ENCODE results near the gene TDRKH.

The TDRKH gene

GRCh38 chr1:151807131-151807530 is 16.8 kb upstream of the TDRKH start:
- H3K4me3 ChIP-seq (ENCODE audit: low read depth in 1 of 2, low read length in 2 of 2) = no peak overlapping the region
- no peak overlapping the region for H3K27ac ChIP-seq (ENCODE audit: low read length)
- H3K79me2 ChIP-seq (ENCODE audit: insufficient read depth, low read length) = no peaks in the 10 kb centered on the region
- H3K9ac ChIP-seq (ENCODE audit: low read depth, low read length) = no peak overlapping the region
- no peaks in the 10 kb centered on the region for H3K27me3 ChIP-seq (ENCODE audit: insufficient read depth, low read length, poor library complexity)
- no peaks in the 10 kb centered on the region for H4K20me1 ChIP-seq (ENCODE audit: insufficient read depth, low read length)
- H3K4me2 ChIP-seq (ENCODE audit: insufficient read depth, low read length) = no peak overlapping the region
- DNase-seq (no peak), ATAC-seq (ENCODE audit: insufficient read depth, low read depth) (no peak)
- H3K9me3 ChIP-seq (ENCODE audit: insufficient read depth, low read length, severe bottlenecking) = no peaks in the 10 kb centered on the region
- TF ChIP-seq CTCF (IDR thresholded peaks at IDR 0.05; ENCODE audit: borderline replicate concordance, extremely low read depth, low read length, poor library complexity, severe bottlenecking) (no peak), EZH2 (IDR thresholded peaks at IDR 0.05; ENCODE audit: borderline replicate concordance, low read depth, low read length, severe bottlenecking) (no peak)
- peaks cover 13% of the 10 kb centered on the region for H3K36me3 ChIP-seq (ENCODE audit: insufficient read depth, low read length)
- no peak overlapping the region for H2AFZ ChIP-seq (ENCODE audit: low read depth, low read length)
- H3K4me1 ChIP-seq (ENCODE audit: insufficient read depth, low read length) = no peaks in the 10 kb centered on the region

GRCh38 chr1:151806170-151806569 is 15.9 kb upstream of the TDRKH start:
- no peak overlapping the region for H3K27ac ChIP-seq (ENCODE audit: low read length)
- H3K9ac ChIP-seq (ENCODE audit: low read depth, low read length) = no peak overlapping the region
- H3K4me1 ChIP-seq (ENCODE audit: insufficient read depth, low read length) = no peaks in the 10 kb centered on the region
- no peak for TF ChIP-seq EZH2 (IDR thresholded peaks at IDR 0.05; ENCODE audit: borderline replicate concordance, low read depth, low read length, severe bottlenecking)
- TF ChIP-seq CTCF (IDR thresholded peaks at IDR 0.05; ENCODE audit: borderline replicate concordance, extremely low read depth, low read length, poor library complexity, severe bottlenecking) = no peak
- no peaks in the 10 kb centered on the region for H3K27me3 ChIP-seq (ENCODE audit: insufficient read depth, low read length, poor library complexity)
- no peak for ATAC-seq (ENCODE audit: insufficient read depth, low read depth)
- H3K9me3 ChIP-seq (ENCODE audit: insufficient read depth, low read length, severe bottlenecking) = no peaks in the 10 kb centered on the region
- H4K20me1 ChIP-seq (ENCODE audit: insufficient read depth, low read length) = no peaks in the 10 kb centered on the region
- H3K79me2 ChIP-seq (ENCODE audit: insufficient read depth, low read length) = no peaks in the 10 kb centered on the region
- H3K4me2 ChIP-seq (ENCODE audit: insufficient read depth, low read length) = no peak overlapping the region
- no peak for DNase-seq
- H3K4me3 ChIP-seq (ENCODE audit: low read depth in 1 of 2, low read length in 2 of 2) = no peak overlapping the region
- no peak overlapping the region for H2AFZ ChIP-seq (ENCODE audit: low read depth, low read length)
- peaks cover 10% of the 10 kb centered on the region for H3K36me3 ChIP-seq (ENCODE audit: insufficient read depth, low read length)

GRCh38 chr1:151805066-151805820 is 14.9 kb upstream of the TDRKH start, which contains the start of gene LINGO4:
LINGO4 (minus strand) TSS chr1:151805419; CDS start chr1:151802704, 2,715 bp downstream.
- Histone ChIP-seq H3K4me1 (ENCODE audit: insufficient read depth, low read length) (no peaks in the 10 kb centered on the region), H3K27ac (ENCODE audit: low read length) (no peak within 1 kb of the TSS), H3K9me3 (ENCODE audit: insufficient read depth, low read length, severe bottlenecking) (no peaks in the 10 kb centered on the region), H3K9ac (ENCODE audit: low read depth, low read length) (no peak within 1 kb of the TSS), H3K4me3 (ENCODE audit: low read depth in 1 of 2, low read length in 2 of 2) (no peak within 1 kb of the TSS), H4K20me1 (ENCODE audit: insufficient read depth, low read length) (no peaks in the 10 kb centered on the region), H2AFZ (ENCODE audit: low read depth, low read length) (no peak within 1 kb of the TSS), H3K4me2 (ENCODE audit: insufficient read depth, low read length) (no peak within 1 kb of the TSS), H3K36me3 (ENCODE audit: insufficient read depth, low read length) (peaks cover 7% of the 10 kb centered on the region), H3K27me3 (ENCODE audit: insufficient read depth, low read length, poor library complexity) (no peaks in the 10 kb centered on the region), H3K79me2 (ENCODE audit: insufficient read depth, low read length) (no peaks in the 10 kb centered on the region)
- peak; percentile 31; the same call in 1 of the 3 replicates for ATAC-seq (ENCODE audit: insufficient read depth, low read depth)
- TF ChIP-seq CTCF (IDR thresholded peaks at IDR 0.05; ENCODE audit: borderline replicate concordance, extremely low read depth, low read length, poor library complexity, severe bottlenecking) = no peak
- TF ChIP-seq EZH2 (IDR thresholded peaks at IDR 0.05; ENCODE audit: borderline replicate concordance, low read depth, low read length, severe bottlenecking) = no peak
- DNase-seq = no peak

Data from DND-41 (cell line).